Uterus (tissue), 2 donors: ENCODE measurements around the gene SLC34A3.

Experiments used
- POLR2A ChIP-seq, 2 donors: fragments of 450-650 bp; IDR thresholded peaks; one replicate each; pipeline ENCODE4 v1.6.1; 2016; ENCODE audit warnings: antibody characterized with exemption in 2 of 2, mild to moderate bottlenecking in 1 of 2, moderate library complexity in 1 of 2
- TF ChIP-seq, protein P1 (sequence below), 4 experiments: fragments of 200-600 bp in 2 of 4; fragments of 450-650 bp in 2 of 4; sonication (generic) in 2 of 4; IDR thresholded peaks; one replicate each; pipeline ENCODE4 v1.5.1; 2016 to 2019; ENCODE audit warnings: antibody characterized with exemption in 4 of 4, mild to moderate bottlenecking in 2 of 4, moderate library complexity in 1 of 4

DNA sequence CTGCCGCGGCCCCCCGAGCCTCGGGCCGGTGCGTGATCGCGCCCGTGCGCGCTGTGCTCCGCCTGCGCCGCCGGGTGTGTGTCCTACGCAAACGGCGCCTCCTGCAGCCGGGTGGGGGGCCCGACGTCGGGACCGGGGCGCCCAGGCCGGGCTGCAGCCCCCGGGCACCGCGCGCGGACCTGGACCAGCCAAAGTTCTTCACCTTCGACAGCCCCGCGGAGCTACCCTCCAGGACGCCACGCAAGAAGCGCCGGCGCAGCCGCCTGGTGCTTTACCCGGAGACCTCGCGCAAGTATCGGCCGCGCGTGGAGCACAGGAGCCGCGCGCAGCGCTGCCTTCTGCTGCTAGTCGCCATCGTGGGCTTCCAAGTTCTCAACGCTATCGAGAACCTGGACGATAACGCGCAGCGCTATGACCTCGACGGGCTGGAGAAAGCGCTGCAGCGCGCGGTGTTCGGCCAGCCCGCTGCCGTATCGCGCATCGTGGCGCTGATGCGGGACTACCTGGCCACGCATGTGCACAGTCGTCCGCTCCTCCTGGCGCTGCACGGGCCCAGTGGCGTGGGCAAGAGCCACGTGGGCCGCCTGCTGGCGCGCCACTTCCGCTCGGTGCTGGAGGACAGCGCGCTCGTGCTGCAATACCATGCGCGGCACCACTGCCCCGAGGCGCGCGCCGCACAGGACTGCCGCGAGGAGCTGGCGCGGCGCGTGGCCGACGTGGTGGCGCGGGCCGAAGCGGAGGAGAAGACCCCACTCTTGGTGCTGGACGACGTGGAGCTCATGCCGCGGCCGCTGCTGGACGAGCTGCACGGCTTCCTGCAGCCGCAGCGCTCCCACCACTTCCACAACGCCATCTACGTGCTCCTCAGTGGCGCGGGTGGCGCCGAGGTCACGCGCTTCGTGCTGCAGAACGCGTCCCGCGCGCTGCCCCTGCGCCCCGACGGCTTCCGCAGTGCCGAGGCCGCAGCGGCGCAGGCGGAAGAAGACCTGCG is 48.3 kb downstream of the SLC34A3 start:
- TF ChIP-seq POLR2A (IDR thresholded peaks at IDR 0.05) = no peak
- TF ChIP-seq, protein P1, sequence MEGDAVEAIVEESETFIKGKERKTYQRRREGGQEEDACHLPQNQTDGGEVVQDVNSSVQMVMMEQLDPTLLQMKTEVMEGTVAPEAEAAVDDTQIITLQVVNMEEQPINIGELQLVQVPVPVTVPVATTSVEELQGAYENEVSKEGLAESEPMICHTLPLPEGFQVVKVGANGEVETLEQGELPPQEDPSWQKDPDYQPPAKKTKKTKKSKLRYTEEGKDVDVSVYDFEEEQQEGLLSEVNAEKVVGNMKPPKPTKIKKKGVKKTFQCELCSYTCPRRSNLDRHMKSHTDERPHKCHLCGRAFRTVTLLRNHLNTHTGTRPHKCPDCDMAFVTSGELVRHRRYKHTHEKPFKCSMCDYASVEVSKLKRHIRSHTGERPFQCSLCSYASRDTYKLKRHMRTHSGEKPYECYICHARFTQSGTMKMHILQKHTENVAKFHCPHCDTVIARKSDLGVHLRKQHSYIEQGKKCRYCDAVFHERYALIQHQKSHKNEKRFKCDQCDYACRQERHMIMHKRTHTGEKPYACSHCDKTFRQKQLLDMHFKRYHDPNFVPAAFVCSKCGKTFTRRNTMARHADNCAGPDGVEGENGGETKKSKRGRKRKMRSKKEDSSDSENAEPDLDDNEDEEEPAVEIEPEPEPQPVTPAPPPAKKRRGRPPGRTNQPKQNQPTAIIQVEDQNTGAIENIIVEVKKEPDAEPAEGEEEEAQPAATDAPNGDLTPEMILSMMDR (IDR thresholded peaks at IDR 0.05) = no peak
